Measurements from ENCODE around the gene ANKRD55. TPM values are rescaled to one million over a fixed set of nuclear protein-coding genes. Genes with fewer than 3 reads are reported as not detected.

ANKRD55 gene
- total and polyA plus RNA-seq, 9 of the 15 experiments (the other 6 are each of a cell fraction or from before 2014, with no cell fraction given): 3.4 to 10.6 (median 6.5) TPM

GRCh38 chr5:56129288-56129687 is 103.8 kb downstream of the ANKRD55 start:
- no peak for ATAC-seq
- Histone ChIP-seq H3K4me2 (ENCODE audit: insufficient read depth, low read length) (no peak overlapping the region), H3K4me3 (no peak overlapping the region), H3K27me3 (ENCODE audit: control insufficient read depth in 2 of 2, insufficient read depth in 2 of 2, low read length in 2 of 2) (no peaks in the 10 kb centered on the region), H2AFZ (ENCODE audit: low read depth, low read length) (no peak overlapping the region), H3K4me1 (replicated peaks in 1 of 2; ENCODE audit: control insufficient read depth in 2 of 2, insufficient read depth in 2 of 2, low read length in 2 of 2) (peaks cover 0 to 6% of the 10 kb centered on the region in 2 experiments; a peak in 3 of 5 replicates), H4K20me1 (replicated peaks; ENCODE audit: control insufficient read depth, insufficient read depth, low read length) (no peaks in the 10 kb centered on the region), H3K9ac (ENCODE audit: insufficient read depth in 1 of 2, low read depth in 2 of 2, low read length in 2 of 2) (no peak overlapping the region), H3K79me2 (ENCODE audit: control insufficient read depth, insufficient read depth, low read length) (no peaks in the 10 kb centered on the region), H3K9me1 (ENCODE audit: control insufficient read depth, insufficient read depth, low read length) (no peaks in the 10 kb centered on the region), H3K9me3 (replicated peaks; ENCODE audit: control insufficient read depth, insufficient read depth, low read depth, low read length) (peaks cover 7% of the 10 kb centered on the region; the same call in 1 of the 2 replicates), H3K27ac (ENCODE audit: extremely low read depth, low read depth, low read length) (no peak overlapping the region), H3K36me3 (ENCODE audit: control insufficient read depth, insufficient read depth, low read length) (no peaks in the 10 kb centered on the region)
- no peak for TF ChIP-seq DPF2 (IDR thresholded peaks at IDR 0.05)
- TF ChIP-seq BCOR (IDR thresholded peaks at IDR 0.05): no peak
- no peak for TF ChIP-seq ZNF592 (IDR thresholded peaks at IDR 0.05)
- no peak for TF ChIP-seq ZNF75A (CRISPR knock-in tag; IDR thresholded peaks at IDR 0.05)
- TF ChIP-seq ILK (tag; IDR thresholded peaks at IDR 0.05; ENCODE audit: borderline replicate concordance, low read depth): no peak
- TF ChIP-seq TRIM28 (IDR thresholded peaks at IDR 0.05): no peak
- TF ChIP-seq BACH1 (tag; IDR thresholded peaks at IDR 0.05): no peak
- TF ChIP-seq SIX5 (IDR thresholded peaks at IDR 0.05; ENCODE audit: borderline replicate concordance in 1 of 2, insufficient read depth in 1 of 2, low read depth in 1 of 2, low read length in 2 of 2): no peak
- TF ChIP-seq TBL1XR1 (IDR thresholded peaks at IDR 0.05; ENCODE audit: low read length in 2 of 2): no peak
- TF ChIP-seq ZKSCAN8 (CRISPR knock-in tag; IDR thresholded peaks at IDR 0.05): no peak
- TF ChIP-seq ZNF668 (CRISPR knock-in tag; IDR thresholded peaks at IDR 0.05): no peak
- TF ChIP-seq POLR2B (IDR thresholded peaks at IDR 0.05; ENCODE audit: low read depth, partially characterized antibody): no peak
- no peak for TF ChIP-seq SAFB (IDR thresholded peaks at IDR 0.05; ENCODE audit: borderline replicate concordance, low read depth, low read length)
- CTCF ChIA-PET (ENCODE audit: low intra/inter-chr PET ratio): no interaction called here
- 34% methylated on average over 4 of the region's 4 CpGs for WGBS (ENCODE audit: insufficient coverage, low coverage, missing lambda C conversion rate)
- intact Hi-C loops (cut with micrococcal nuclease): no loop called here
- FAIRE-seq: no peak
- in situ Hi-C loops (cut with MboI): no loop called here
- POLR2A ChIA-PET: interaction anchor here (0.5 kb wide), 1 partner anchor 29 kb away, joined by 4 read pairs; no protein-coding TSS in a partner anchor
- DNase-seq (ENCODE audit: extremely low read depth in 1 of 4, low spot score in 3 of 4): no peak
- no TSS peak for BruUV-seq (replicated peaks)

Data from K562 (cell line).